Ishikawa (cell line): ENCODE results near the gene SLC6A12.

ENCODE experiments used
- CEBPB ChIP-seq: IDR thresholded peaks from 2 replicates; pipeline ENCODE4 v1.6.1; 2012
- EGR1 ChIP-seq: IDR thresholded peaks from 2 replicates; pipeline ENCODE4 v1.6.1; 2012
- EP300 ChIP-seq: IDR thresholded peaks from 2 replicates; pipeline ENCODE4 v1.6.1; 2012; ENCODE audit warnings: borderline replicate concordance
- MAX ChIP-seq: IDR thresholded peaks from 2 replicates; pipeline ENCODE4 v1.6.1; 2012
- NFIC ChIP-seq: IDR thresholded peaks from 2 replicates; pipeline ENCODE4 v1.6.1; 2012
- TF ChIP-seq, protein P1 (sequence below): IDR thresholded peaks from 2 replicates; pipeline ENCODE4 v1.6.1; 2012
- TF ChIP-seq, protein P2 (sequence below): IDR thresholded peaks from 2 replicates; pipeline ENCODE4 v1.6.1; 2012; ENCODE audit warnings: low read depth, mild to moderate bottlenecking

- no peak for TF ChIP-seq EP300
- TF ChIP-seq, protein P1, sequence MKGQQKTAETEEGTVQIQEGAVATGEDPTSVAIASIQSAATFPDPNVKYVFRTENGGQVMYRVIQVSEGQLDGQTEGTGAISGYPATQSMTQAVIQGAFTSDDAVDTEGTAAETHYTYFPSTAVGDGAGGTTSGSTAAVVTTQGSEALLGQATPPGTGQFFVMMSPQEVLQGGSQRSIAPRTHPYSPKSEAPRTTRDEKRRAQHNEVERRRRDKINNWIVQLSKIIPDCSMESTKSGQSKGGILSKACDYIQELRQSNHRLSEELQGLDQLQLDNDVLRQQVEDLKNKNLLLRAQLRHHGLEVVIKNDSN: no peak
- TF ChIP-seq, protein P2, sequence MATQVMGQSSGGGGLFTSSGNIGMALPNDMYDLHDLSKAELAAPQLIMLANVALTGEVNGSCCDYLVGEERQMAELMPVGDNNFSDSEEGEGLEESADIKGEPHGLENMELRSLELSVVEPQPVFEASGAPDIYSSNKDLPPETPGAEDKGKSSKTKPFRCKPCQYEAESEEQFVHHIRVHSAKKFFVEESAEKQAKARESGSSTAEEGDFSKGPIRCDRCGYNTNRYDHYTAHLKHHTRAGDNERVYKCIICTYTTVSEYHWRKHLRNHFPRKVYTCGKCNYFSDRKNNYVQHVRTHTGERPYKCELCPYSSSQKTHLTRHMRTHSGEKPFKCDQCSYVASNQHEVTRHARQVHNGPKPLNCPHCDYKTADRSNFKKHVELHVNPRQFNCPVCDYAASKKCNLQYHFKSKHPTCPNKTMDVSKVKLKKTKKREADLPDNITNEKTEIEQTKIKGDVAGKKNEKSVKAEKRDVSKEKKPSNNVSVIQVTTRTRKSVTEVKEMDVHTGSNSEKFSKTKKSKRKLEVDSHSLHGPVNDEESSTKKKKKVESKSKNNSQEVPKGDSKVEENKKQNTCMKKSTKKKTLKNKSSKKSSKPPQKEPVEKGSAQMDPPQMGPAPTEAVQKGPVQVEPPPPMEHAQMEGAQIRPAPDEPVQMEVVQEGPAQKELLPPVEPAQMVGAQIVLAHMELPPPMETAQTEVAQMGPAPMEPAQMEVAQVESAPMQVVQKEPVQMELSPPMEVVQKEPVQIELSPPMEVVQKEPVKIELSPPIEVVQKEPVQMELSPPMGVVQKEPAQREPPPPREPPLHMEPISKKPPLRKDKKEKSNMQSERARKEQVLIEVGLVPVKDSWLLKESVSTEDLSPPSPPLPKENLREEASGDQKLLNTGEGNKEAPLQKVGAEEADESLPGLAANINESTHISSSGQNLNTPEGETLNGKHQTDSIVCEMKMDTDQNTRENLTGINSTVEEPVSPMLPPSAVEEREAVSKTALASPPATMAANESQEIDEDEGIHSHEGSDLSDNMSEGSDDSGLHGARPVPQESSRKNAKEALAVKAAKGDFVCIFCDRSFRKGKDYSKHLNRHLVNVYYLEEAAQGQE: no peak
- no peak for TF ChIP-seq CEBPB
- no peak for TF ChIP-seq NFIC
- TF ChIP-seq MAX: no peak
- no peak for TF ChIP-seq EGR1
Measured at GRCh38 chr12:168763-169525, 45.0 kb downstream of the SLC6A12 start.
